GM12878 (cell line): Measurements from ENCODE around the gene SORL1. TPM values are rescaled to one million over a fixed set of nuclear protein-coding genes. Genes with fewer than 3 reads are reported as not detected.

Source experiments
- ASH2L ChIP-seq: fragments of 300-600, 200-600 bp; sonication (generic); IDR thresholded peaks from 2 replicates; pipeline ENCODE4 v1.6.1; 2017; ENCODE audit warnings: low read depth, mild to moderate bottlenecking, borderline replicate concordance
- CEBPB ChIP-seq, 2 experiments: fragments of 150-350 bp in 1 of 2; IDR thresholded peaks; 2 replicates each; pipeline ENCODE4 v1.6.1; 2012 to 2014; ENCODE audit warnings: low read depth in 2 of 2, low read length in 2 of 2, borderline replicate concordance in 1 of 2, inconsistent platforms in 1 of 2
- CHD4 ChIP-seq: fragments of 200-600 bp; sonication (generic); IDR thresholded peaks from 2 replicates; pipeline ENCODE4 v1.6.1; 2016; ENCODE audit warnings: mild to moderate bottlenecking
- CTCF ChIP-seq, 3 experiments: IDR thresholded peaks in 2 of 3; conservative IDR thresholded peaks in 1 of 3; 2 replicates each; pipeline ENCODE4 v1.5.1; 2011; ENCODE audit warnings: low read depth in 3 of 3, low read length in 3 of 3, mild to moderate bottlenecking in 3 of 3, control low read depth in 2 of 3, moderate library complexity in 2 of 3, inconsistent platforms in 1 of 3, mixed read lengths in 1 of 3; ENCODE audit not compliant: control insufficient read depth in 2 of 3, insufficient read depth in 1 of 3; ENCODE audit errors: extremely low read depth in 1 of 3
- EGR1 ChIP-seq, 2 experiments: IDR thresholded peaks; 1 replicate in 1 of 2; 2 replicates in 1 of 2; pipeline ENCODE4 v1.6.1; 2011 to 2012; ENCODE audit warnings: low read depth in 2 of 2, low read length in 2 of 2, borderline replicate concordance in 1 of 2, mild to moderate bottlenecking in 1 of 2, moderate library complexity in 1 of 2
- JUNB ChIP-seq: IDR thresholded peaks from 2 replicates; pipeline ENCODE4 v1.6.1; 2016; ENCODE audit warnings: antibody characterized with exemption, mild to moderate bottlenecking
- LARP7 ChIP-seq: fragments of 450-650 bp; IDR thresholded peaks from 2 replicates; pipeline ENCODE4 v1.6.1; 2017; ENCODE audit warnings: mild to moderate bottlenecking
- MTA2 ChIP-seq: fragments of 450-650 bp; IDR thresholded peaks from 2 replicates; pipeline ENCODE4 v1.6.1; 2016; ENCODE audit warnings: low read depth, mild to moderate bottlenecking, moderate library complexity
- RBBP5 ChIP-seq: fragments of 200-600 bp; sonication (generic); conservative IDR thresholded peaks from 2 replicates; pipeline ENCODE4 v1.6.1; 2016
- SKIL ChIP-seq: fragments of 450-650 bp; IDR thresholded peaks from 2 replicates; pipeline ENCODE4 v1.6.1; 2017; ENCODE audit warnings: mild to moderate bottlenecking, low read depth, inconsistent platforms; ENCODE audit not compliant: poor library complexity, severe bottlenecking
- SMAD5 ChIP-seq: IDR thresholded peaks from 2 replicates; pipeline ENCODE4 v1.6.1; 2016; ENCODE audit warnings: antibody characterized with exemption, low read depth
- SMC3 ChIP-seq: IDR thresholded peaks from 2 replicates; pipeline ENCODE4 v1.6.1; 2011; ENCODE audit warnings: low read length, improper control_type of control experiment, borderline replicate concordance
- SUZ12 ChIP-seq: fragments of 200-600 bp; sonication (generic); IDR thresholded peaks from one replicate; pipeline ENCODE4 v1.6.1; 2018; ENCODE audit warnings: antibody characterized with exemption, mild to moderate bottlenecking; ENCODE audit not compliant: unreplicated experiment
- ZBED1 ChIP-seq: IDR thresholded peaks from 2 replicates; pipeline ENCODE4 v1.6.1; 2016; ENCODE audit warnings: borderline replicate concordance
- ZNF207 ChIP-seq: fragments of 450-650 bp; IDR thresholded peaks from 2 replicates; pipeline ENCODE4 v1.6.1; 2014; ENCODE audit warnings: antibody characterized with exemption, mild to moderate bottlenecking, borderline replicate concordance
- ZNF622 ChIP-seq: fragments of 450-650 bp; IDR thresholded peaks from 2 replicates; pipeline ENCODE4 v1.6.1; 2017; ENCODE audit warnings: mild to moderate bottlenecking, inconsistent platforms
- ZZZ3 ChIP-seq: IDR thresholded peaks from 2 replicates; pipeline ENCODE4 v1.6.1; 2011; ENCODE audit warnings: low read depth; ENCODE audit not compliant: control insufficient read depth, insufficient read length
- polyA plus RNA-seq, 11 experiments: library from polyadenylated mRNA; depleted of rRNA in 4 of 11; unstranded in 6 of 11; stranded (reverse) in 5 of 11; fragments of >200 nt; fragmentation: Nextera tagmentation in 4 of 11; fragmentation: Illumina TruSeq in 1 of 11; extraction: Ambion mirVana in 4 of 11; extraction: Trizol in 1 of 11; gene quantifications; 1 replicate in 1 of 11; 2 replicates in 10 of 11; pipeline versions ENCODE4 v1.2.1 to v1.2.3, GENCODE V29; 2011 to 2016; ENCODE audit warnings: inconsistent platforms in 2 of 11, missing spikeins in 2 of 11, low read depth in 1 of 11
- total RNA-seq, 4 experiments: library from RNA; depleted of rRNA in 3 of 4; stranded (reverse); fragments of >200 nt in 3 of 4; fragmentation: Illumina TruSeq in 1 of 4; extraction: Trizol in 1 of 4; gene quantifications; 2 replicates each; pipeline versions ENCODE4 v1.2.1 to v1.2.3, GENCODE V29; 2013 to 2021
- TF ChIP-seq, protein P1 (sequence below): fragments of 450-650 bp; formaldehyde crosslinking; IDR thresholded peaks from 2 replicates; pipeline ENCODE4 v1.4.0; 2022; ENCODE audit warnings: mild to moderate bottlenecking, moderate library complexity
- TF ChIP-seq, protein P2 (sequence below): fragments of 150-350 bp; IDR thresholded peaks from 2 replicates; pipeline ENCODE4 v1.6.1; 2014; ENCODE audit warnings: mild to moderate bottlenecking, low read depth, low read length
- TF ChIP-seq, protein P3 (sequence below): IDR thresholded peaks from 2 replicates; pipeline ENCODE4 v1.6.1; 2011; ENCODE audit warnings: mild to moderate bottlenecking, low read depth, low read length, moderate library complexity; ENCODE audit not compliant: insufficient replicate concordance

SORL1 gene
- total and polyA plus RNA-seq, 10 of the 15 experiments (the other 5 are each of a cell fraction or from before 2014, with no cell fraction given) = 20.2 to 107 (median 59.9) TPM

DNA sequence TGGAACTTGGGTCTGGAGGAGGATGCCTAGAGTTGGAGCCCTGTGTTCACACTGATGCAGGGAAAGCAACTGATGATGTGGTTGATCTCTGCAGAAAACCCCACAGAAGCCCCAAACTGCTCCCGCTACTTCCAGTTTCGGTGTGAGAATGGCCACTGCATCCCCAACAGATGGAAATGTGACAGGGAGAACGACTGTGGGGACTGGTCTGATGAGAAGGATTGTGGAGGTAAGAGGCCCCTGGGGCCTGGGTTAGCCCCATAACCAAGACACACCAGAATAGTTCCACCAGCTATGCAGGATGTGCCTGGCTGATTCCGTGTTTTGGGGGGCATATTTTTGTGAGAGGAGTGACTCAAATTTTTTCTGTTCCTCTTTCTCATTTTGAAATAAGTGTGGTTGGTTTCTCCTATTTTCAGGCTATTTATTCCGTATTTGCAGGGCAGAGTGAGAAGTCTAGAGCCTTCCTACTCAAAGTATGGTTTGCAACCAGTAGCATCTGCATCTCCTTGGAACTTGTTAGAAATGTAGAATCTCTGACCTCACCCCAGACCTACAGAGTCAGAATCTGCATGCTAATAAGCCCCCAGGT, 137.9 kb downstream of the SORL1 start (continued):
- TF ChIP-seq, protein P1, sequence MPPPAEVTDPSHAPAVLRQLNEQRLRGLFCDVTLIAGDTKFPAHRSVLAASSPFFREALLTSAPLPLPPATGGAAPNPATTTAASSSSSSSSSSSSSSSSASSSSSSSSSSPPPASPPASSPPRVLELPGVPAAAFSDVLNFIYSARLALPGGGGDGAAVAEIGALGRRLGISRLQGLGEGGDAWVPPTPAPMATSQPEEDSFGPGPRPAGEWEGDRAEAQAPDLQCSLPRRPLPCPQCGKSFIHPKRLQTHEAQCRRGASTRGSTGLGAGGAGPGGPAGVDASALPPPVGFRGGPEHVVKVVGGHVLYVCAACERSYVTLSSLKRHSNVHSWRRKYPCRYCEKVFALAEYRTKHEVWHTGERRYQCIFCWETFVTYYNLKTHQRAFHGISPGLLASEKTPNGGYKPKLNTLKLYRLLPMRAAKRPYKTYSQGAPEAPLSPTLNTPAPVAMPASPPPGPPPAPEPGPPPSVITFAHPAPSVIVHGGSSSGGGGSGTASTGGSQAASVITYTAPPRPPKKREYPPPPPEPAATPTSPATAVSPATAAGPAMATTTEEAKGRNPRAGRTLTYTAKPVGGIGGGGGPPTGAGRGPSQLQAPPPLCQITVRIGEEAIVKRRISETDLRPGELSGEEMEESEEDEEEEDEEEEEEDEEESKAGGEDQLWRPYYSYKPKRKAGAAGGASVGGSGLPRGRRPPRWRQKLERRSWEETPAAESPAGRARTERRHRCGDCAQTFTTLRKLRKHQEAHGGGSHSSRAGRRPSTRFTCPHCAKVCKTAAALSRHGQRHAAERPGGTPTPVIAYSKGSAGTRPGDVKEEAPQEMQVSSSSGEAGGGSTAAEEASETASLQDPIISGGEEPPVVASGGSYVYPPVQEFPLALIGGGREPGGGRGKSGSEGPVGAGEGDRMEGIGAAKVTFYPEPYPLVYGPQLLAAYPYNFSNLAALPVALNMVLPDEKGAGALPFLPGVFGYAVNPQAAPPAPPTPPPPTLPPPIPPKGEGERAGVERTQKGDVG (CRISPR knock-in tag) = no peak
- TF ChIP-seq SKIL (peak; percentile 94), CHD4 (no peak), CTCF (IDR thresholded peaks at IDR 0.05 in 2 of 3, conservative IDR thresholded peaks at IDR 0.05 in 1 of 3; ENCODE audit: control insufficient read depth in 2 of 3, extremely low read depth in 1 of 3, insufficient read depth in 1 of 3, low read depth in 3 of 3, low read length in 3 of 3) (no peak), RBBP5 (no peak), ZZZ3 (no peak), SUZ12 (no peak), EGR1 (IDR thresholded peaks at IDR 0.05; ENCODE audit: borderline replicate concordance in 1 of 2, low read depth in 2 of 2, low read length in 2 of 2) (no peak), ZNF622 (no peak), SMC3 (no peak), CEBPB (IDR thresholded peaks at IDR 0.05; ENCODE audit: borderline replicate concordance in 1 of 2, low read depth in 2 of 2, low read length in 2 of 2) (peak in 1 of 2 experiments; percentile 92; a peak in 2 of 4 replicates), MTA2 (peak; percentile 94), SMAD5 (peak; percentile 26; the same call in 1 of the 2 replicates), LARP7 (no peak), ASH2L (no peak), JUNB (peak; percentile 95), ZNF207 (no peak), ZBED1 (peak; percentile 95; the same call in 1 of the 2 replicates)
- TF ChIP-seq, protein P2, sequence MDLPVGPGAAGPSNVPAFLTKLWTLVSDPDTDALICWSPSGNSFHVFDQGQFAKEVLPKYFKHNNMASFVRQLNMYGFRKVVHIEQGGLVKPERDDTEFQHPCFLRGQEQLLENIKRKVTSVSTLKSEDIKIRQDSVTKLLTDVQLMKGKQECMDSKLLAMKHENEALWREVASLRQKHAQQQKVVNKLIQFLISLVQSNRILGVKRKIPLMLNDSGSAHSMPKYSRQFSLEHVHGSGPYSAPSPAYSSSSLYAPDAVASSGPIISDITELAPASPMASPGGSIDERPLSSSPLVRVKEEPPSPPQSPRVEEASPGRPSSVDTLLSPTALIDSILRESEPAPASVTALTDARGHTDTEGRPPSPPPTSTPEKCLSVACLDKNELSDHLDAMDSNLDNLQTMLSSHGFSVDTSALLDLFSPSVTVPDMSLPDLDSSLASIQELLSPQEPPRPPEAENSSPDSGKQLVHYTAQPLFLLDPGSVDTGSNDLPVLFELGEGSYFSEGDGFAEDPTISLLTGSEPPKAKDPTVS = no peak
- TF ChIP-seq, protein P3, sequence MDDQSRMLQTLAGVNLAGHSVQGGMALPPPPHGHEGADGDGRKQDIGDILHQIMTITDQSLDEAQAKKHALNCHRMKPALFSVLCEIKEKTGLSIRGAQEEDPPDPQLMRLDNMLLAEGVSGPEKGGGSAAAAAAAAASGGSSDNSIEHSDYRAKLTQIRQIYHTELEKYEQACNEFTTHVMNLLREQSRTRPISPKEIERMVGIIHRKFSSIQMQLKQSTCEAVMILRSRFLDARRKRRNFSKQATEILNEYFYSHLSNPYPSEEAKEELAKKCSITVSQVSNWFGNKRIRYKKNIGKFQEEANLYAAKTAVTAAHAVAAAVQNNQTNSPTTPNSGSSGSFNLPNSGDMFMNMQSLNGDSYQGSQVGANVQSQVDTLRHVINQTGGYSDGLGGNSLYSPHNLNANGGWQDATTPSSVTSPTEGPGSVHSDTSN = no peak
